Cardiac muscle cell (in vitro differentiated cells and primary cell): Measurements from ENCODE around the gene CA4. TPM values are rescaled to one million over a fixed set of nuclear protein-coding genes. Genes with fewer than 3 reads are reported as not detected.

ENCODE experiments used
- DNase-seq, 2 donors: peaks; one replicate each; pipeline versions ENCODE4 v3.0.0 to v3.0.0-alpha.2; 2010 to 2017; ENCODE audit warnings: low read depth in 1 of 2, low spot score in 1 of 2
- H3K27ac ChIP-seq: fragments of 200-600 bp; sonication (generic); 2 replicates; pipeline ENCODE4 v1.5.1; 2016
- H3K27me3 ChIP-seq: fragments of 200-600 bp; sonication (generic); 2 replicates; pipeline ENCODE4 v1.6.0; 2016; ENCODE audit warnings: control low read depth
- H3K36me3 ChIP-seq: fragments of 200-600 bp; sonication (generic); 2 replicates; pipeline ENCODE4 v1.5.1; 2016; ENCODE audit warnings: control low read depth
- H3K4me1 ChIP-seq: fragments of 200-600 bp; sonication (generic); 2 replicates; pipeline ENCODE4 v1.8.1; 2017; ENCODE audit warnings: low read depth, mild to moderate bottlenecking, mixed run types
- H3K4me3 ChIP-seq: fragments of 200-600 bp; sonication (generic); 2 replicates; pipeline ENCODE4 v1.5.1; 2016; ENCODE audit warnings: mild to moderate bottlenecking
- H3K9me3 ChIP-seq: fragments of 200-600 bp; sonication (generic); 2 replicates; pipeline ENCODE4 v1.5.1; 2017; ENCODE audit warnings: low read depth, mild to moderate bottlenecking, control low read depth
- CTCF ChIP-seq: IDR thresholded peaks from 2 replicates; pipeline ENCODE4 v1.5.1; 2012; ENCODE audit warnings: low read depth, mild to moderate bottlenecking, low read length
- polyA plus RNA-seq: library from polyadenylated mRNA; unstranded; fragments of >200 nt; fragmentation: Nextera tagmentation; extraction: Ambion mirVana; gene quantifications from 2 replicates; pipeline ENCODE4 v1.2.1, GENCODE V29; 2016
- total RNA-seq: library from RNA; depleted of rRNA; stranded (reverse); fragments of >200 nt; gene quantifications from 2 replicates; pipeline ENCODE4 v1.2.3, GENCODE V29; 2016

CA4 gene
- total and polyA plus RNA-seq, 2 experiments from 2014 or later, result 0.97 to 2.1 TPM

DNA sequence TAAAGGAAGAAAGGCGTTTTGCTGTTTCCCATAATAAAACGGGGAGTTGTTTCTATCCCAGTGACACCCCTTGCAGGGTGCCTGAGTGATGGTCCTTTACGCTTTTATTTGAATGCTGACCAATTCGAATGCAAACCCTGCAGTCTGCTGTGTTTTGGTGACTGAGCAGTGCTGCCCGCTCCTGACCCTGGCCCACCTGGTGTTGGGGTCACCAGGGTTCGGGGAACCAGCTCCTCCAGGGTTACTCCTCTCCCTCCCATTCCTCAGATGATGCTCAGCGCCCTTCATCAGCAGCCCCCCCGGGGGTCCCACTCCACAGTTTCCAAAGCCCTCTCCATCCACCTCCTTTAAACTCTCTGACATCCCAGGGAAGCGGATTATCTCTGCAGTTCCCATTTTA is 6.0 kb downstream of the CA4 start:
- no peak overlapping the region for H3K27ac ChIP-seq
- no peaks in the 10 kb centered on the region for H3K9me3 ChIP-seq
- no peak for DNase-seq
- peaks cover 30% of the 10 kb centered on the region for H3K27me3 ChIP-seq
- H3K36me3 ChIP-seq, result no peaks in the 10 kb centered on the region
- H3K4me1 ChIP-seq, result peaks cover 7% of the 10 kb centered on the region
- no peak for TF ChIP-seq CTCF
- H3K4me3 ChIP-seq, result no peak overlapping the region

GRCh38 chr17:60156746-60157145 is 7.0 kb downstream of the CA4 start:
- peaks cover 14% of the 10 kb centered on the region for H3K4me1 ChIP-seq
- H3K4me3 ChIP-seq, result no peak overlapping the region
- no peak for TF ChIP-seq CTCF
- no peak overlapping the region for H3K27ac ChIP-seq
- H3K9me3 ChIP-seq, result no peaks in the 10 kb centered on the region
- H3K27me3 ChIP-seq, result peaks cover 21% of the 10 kb centered on the region
- no peak for DNase-seq
- H3K36me3 ChIP-seq, result no peaks in the 10 kb centered on the region

DNA sequence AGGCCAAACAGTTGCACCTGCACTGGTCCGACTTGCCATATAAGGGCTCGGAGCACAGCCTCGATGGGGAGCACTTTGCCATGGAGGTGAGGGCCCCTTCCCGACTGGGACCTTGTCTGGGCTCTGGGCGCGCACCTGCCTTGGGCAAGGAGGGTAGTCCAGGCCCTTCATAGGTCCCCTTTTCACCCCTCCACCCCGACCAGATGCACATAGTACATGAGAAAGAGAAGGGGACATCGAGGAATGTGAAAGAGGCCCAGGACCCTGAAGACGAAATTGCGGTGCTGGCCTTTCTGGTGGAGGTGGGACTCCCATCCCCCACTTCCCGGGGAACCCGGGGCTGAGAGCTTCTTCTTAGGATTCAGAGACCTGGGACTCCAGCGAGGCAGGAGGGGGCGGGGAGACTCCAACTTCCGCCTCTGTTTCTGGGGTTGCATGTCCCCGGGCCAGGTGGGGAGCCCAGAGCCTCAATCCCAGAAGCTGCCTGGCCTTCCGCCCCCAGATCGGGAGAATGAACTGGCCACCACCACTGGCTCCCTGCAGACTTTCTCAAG is 7.8 kb downstream of the CA4 start:
- Histone ChIP-seq H3K27ac (no peak overlapping the region), H3K36me3 (no peaks in the 10 kb centered on the region), H3K4me1 (peaks cover 18% of the 10 kb centered on the region), H3K27me3 (peaks cover 13% of the 10 kb centered on the region), H3K4me3 (no peak overlapping the region), H3K9me3 (no peaks in the 10 kb centered on the region)
- no peak for TF ChIP-seq CTCF
- DNase-seq, result no peak

DNA sequence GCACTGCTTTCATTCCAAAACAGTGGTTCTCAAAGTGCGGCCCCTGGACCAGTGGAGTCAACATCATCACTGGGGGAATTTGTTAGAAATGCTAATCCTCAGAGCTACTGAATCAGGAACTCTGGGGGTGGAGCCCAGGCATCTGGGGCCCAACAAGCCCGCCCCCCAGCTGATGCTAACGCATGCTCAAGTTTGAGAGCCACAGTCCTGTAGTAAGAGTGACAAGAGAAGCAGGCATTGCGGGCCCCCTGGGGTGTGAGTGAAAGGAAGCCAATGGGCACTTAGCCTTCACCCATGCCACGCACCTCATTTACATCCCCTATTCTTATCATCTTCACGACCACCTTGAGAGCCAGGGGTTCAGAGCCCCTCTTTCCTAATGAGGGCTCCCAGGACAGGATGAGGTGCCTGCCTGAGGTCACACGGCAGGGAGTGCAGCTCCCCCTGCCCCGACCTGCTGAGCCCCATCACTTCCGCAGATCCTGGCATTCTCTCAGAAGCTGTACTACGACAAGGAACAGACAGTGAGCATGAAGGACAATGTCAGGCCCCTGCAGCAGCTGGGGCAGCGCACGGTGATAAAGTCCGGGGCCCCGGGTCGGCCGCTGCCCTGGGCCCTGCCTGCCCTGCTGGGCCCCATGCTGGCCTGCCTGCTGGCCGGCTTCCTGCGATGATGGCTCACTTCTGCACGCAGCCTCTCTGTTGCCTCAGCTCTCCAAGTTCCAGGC is 9.1 kb downstream of the CA4 start:
- no peak overlapping the region for H3K4me3 ChIP-seq

DNA sequence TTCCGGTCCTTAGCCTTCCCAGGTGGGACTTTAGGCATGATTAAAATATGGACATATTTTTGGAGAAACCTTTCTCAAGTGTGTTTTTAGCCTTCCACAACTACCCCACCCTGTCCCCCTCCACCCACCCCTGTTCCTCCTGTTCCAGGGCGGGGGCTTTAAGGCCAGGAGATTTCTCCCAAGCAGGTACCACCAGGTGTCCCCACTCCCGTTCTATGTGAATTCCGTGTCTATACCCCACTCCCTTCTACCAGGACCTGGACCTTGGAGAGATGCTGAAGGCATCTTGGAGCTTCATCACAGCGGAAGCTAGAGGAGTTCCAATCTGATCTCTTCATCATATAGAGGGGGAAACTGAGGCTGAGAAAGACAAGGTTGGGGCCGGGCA is 9.7 kb downstream of the CA4 start:
- H3K27ac ChIP-seq, result no peak overlapping the region

More for the DNA sequence above, 9.1 kb downstream of the CA4 start:
- TF ChIP-seq CTCF, result no peak
- Histone ChIP-seq H3K9me3 (no peaks in the 10 kb centered on the region), H3K4me1 (peaks cover 18% of the 10 kb centered on the region), H3K36me3 (no peaks in the 10 kb centered on the region), H3K27me3 (no peaks in the 10 kb centered on the region), H3K27ac (no peak overlapping the region)
- DNase-seq, result peak; percentile 30 to 54

More for the DNA sequence above, 9.7 kb downstream of the CA4 start:
- no peak for DNase-seq
- Histone ChIP-seq H3K4me1 (peaks cover 18% of the 10 kb centered on the region), H3K9me3 (no peaks in the 10 kb centered on the region), H3K4me3 (no peak overlapping the region), H3K27me3 (no peaks in the 10 kb centered on the region), H3K36me3 (no peaks in the 10 kb centered on the region)
- no peak for TF ChIP-seq CTCF
